Amniotic stem cell (primary cell): ENCODE results near the gene KCNIP1.
"Not testable (repeated sequence)": the region's sequence is repeated elsewhere in the genome, so short reads cannot be mapped to it uniquely, and the experiment has no call there.

Experiments used
- DNase-seq: peaks from one replicate; lab custom pipeline; 2025; lab: John Stamatoyannopoulos, UW

The KCNIP1 gene

GRCh38 chr5:170537451-170538095 lies 33.8 kb downstream of the KCNIP1 start:
- DNase-seq: no peak

- no peak for DNase-seq
Observed at GRCh38 chr5:170538096-170538465, 34.3 kb downstream of the KCNIP1 start.

- DNase-seq: no peak
Observed at GRCh38 chr5:170538696-170539586, 35.1 kb downstream of the KCNIP1 start.

GRCh38 chr5:170540271-170540670 lies 36.5 kb downstream of the KCNIP1 start:
- no peak for DNase-seq

GRCh38 chr5:170541146-170541769 lies 37.4 kb downstream of the KCNIP1 start:
- DNase-seq: no peak

GRCh38 chr5:170542691-170543293 lies 39.0 kb downstream of the KCNIP1 start:
- DNase-seq: no peak

GRCh38 chr5:170545313-170545712 lies 41.5 kb downstream of the KCNIP1 start:
- DNase-seq: no peak

GRCh38 chr5:170545811-170546210 lies 42.0 kb downstream of the KCNIP1 start:
- DNase-seq: no peak

- DNase-seq: no peak
Observed at GRCh38 chr5:170546282-170546681, 42.5 kb downstream of the KCNIP1 start.

GRCh38 chr5:170550382-170550781 lies 46.6 kb downstream of the KCNIP1 start:
- DNase-seq: not testable (repeated sequence)

GRCh38 chr5:170551076-170551475 lies 47.3 kb downstream of the KCNIP1 start:
- no peak for DNase-seq

GRCh38 chr5:170551622-170552021 lies 47.8 kb downstream of the KCNIP1 start:
- DNase-seq: no peak

GRCh38 chr5:170552621-170553115 lies 48.8 kb downstream of the KCNIP1 start:
- no peak for DNase-seq

GRCh38 chr5:170553218-170553617 lies 49.4 kb downstream of the KCNIP1 start:
- DNase-seq: no peak

GRCh38 chr5:170554521-170555267 lies 50.9 kb downstream of the KCNIP1 start:
- DNase-seq: no peak

- DNase-seq: no peak
Observed at GRCh38 chr5:170557314-170557713, 53.5 kb downstream of the KCNIP1 start.

- no peak for DNase-seq
Observed at GRCh38 chr5:170559296-170559695, 55.5 kb downstream of the KCNIP1 start.

- no peak for DNase-seq
Observed at GRCh38 chr5:170560938-170561337, 57.1 kb downstream of the KCNIP1 start.

- DNase-seq: no peak
Observed at GRCh38 chr5:170562166-170562874, 58.5 kb downstream of the KCNIP1 start.

- no peak for DNase-seq
Observed at GRCh38 chr5:170562875-170563228, 59.0 kb downstream of the KCNIP1 start.
